ENCODE measurements around the gene SLC35E2B.
"Not testable (repeated sequence)": the region's sequence is repeated elsewhere in the genome, so short reads cannot be mapped to it uniquely, and the experiment has no call there.

SLC35E2B gene

DNA sequence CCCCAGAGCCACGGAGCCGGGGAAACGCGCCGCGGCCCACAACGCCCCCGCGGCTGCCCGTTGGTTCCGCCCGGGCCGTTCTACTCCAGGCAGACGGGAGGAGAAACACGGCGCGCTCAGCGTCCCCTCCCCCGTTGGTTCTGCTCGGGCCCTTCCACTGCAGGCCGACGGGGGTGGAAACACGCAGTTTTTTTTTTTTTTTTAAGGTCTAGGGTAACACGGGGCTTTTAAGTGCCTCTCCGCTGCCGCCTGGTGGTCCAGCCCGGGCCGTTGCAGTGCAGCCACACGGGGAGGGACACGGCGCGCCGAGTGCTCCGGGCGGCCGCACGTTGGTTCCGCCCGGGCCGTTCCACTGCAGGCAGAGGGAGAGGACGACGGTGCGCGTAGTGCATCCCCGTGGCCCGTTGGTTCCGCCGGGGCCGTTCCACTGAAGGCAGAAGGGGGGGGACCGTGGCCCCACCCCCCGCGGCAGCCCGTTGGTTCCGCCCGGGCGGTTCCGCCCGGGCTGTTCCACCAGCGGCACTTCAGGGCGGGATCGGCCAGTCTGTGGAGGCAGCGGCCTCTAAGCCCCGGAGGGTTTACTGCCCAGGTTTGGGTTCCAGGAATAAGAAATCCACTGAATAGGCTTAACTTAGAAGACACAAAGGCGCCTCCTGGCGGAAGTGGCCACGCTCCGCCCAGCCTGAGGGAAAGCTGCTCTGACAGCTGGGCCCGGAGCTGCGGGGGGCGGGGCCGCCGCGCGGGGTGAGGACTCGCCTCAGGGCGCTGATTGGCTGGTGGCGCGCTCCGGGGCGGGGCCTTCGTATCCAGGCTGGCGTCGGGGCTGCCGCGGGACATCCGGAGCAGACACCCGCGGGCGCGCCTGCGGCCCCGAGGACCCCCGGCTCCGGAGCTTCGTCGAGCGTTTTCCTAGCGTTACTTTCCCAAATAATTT is at the start of gene SLC35E2B:
Gene SLC35E2B, minus strand, starts transcription at position 82 of the 934 bp plus-strand sequence. CDS start 16,096 bp downstream, outside the sequence.
- DNase-seq, result peak; percentile 97

DNA sequence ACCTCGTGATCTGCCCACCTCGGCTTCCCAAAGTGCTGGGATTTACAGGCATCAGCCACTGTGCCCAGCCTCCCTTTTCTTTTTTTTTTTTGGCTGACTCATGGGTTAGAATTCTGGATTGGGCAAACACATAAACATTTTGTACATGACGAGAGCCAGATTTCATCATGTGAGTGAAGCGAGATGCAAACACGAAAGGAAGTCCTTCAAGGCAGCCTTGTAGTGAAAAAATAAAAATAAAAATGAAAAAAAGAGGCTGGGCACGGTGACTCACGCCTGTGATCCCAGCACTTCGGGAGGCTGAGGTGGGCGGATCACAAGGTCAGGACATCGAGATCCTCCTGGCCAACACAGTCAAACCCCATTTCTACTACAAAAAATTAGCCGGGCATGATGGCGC is 48.4 kb upstream of the SLC35E2B start:
- DNase-seq, result not testable (repeated sequence)

DNA sequence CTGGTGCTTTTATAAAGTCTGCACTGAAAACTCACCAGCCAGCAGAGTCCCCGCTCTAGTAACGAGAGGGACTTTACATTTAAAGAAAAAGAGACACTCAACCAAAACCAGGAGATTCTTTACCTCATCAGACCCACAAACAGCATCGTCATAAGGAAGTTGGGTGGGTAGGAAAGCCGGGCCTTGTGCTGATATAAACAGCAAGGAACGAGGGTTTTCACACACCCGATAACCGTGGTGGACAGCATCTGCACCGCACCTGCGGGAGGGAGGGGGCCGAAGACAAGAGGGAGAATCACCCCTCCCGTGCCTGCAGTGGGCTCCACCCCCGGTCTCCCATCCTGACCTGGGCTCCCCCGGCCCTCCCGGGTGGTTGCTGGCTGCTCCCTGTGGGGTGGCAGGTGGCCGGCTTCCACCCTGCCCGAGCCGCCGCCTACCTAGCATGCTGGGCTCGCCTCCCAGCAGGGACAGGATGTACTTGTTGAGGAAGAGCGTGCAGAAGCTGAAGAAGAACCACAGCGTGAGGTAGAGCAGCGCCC is 46.3 kb upstream of the SLC35E2B start:
- DNase-seq, result not testable (repeated sequence)

DNA sequence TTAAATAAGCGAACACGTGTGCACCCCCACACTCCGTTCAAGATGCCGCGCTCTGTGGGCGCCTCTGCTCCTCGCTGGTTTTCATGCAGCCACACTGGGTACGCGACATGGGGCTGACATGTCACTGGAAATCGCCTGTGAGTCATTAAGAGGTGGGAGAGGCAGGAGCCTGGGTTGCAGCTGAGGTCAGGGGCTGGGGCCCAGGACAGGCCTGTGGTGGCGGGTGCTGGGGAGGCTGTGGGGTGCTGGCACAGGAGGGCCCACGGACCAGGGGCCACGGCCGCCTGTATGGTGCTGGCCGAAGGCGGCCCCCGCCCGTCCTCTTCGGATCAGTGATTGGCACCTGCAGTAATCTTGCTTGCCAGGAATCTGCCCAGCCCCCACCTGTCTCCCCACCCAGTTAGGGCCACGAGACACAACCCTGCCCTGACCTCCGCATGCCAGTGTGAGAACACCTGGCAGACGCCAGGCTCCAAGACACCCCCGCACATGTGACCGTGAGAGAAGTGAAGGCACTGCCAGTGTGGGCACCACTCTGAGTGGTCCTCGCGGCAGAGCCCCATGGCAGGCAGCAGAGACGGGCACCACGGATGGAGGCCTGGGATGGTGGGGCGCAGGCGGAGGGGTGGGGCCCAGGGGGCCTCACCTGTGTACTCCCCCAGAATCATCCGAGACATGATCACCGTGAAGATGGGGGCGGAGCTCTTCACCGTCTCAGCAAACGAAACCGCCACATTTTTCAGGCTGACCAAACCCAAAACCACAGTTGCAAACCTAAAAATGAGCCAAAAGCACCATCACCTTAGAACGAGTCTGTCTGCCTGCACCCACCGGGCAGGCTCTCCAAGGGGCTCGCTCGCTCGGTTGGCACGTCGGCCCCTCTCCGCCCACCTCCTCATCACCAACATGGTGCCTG is 45.3 kb upstream of the SLC35E2B start:
- DNase-seq, result not testable (repeated sequence)

DNA sequence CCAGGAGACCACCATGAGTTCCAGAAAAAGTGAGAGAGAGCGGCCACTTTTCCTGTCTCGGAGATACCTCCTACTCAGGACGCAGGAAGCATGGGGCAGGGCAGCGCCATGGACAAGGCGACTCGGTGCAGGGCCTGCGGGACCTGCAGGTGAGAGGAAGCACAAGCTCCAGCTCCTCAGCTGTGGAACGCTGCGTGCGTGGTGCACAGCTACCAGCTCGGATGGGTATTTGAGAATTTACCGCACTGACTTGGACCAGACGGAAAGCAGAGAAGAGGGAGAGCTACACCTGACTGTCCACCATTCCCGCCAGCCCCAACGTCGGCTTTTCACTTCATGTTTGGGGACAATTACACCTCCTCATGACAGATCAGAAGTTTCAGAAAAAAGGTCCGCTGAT is 39.8 kb upstream of the SLC35E2B start:
- no peak for DNase-seq

DNA sequence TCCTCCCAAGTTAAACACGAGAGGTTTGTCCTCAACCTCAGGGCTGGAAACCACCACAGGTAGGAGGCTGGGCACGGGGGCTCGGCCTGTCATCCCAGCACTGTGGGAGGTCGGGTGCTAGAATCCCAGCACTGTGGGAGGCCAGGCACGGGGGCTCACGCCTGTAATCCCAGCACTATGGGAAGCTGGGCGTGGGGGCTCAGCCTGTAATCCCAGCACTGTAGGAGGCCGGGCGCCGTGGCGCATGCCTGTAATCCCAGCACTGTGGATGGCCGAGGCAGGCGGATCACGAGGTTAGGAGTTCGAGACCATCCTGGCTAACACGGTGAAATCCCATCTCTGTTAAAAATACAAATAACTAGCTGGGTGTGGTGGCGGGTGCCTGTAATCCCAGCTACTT is 38.3 kb upstream of the SLC35E2B start:
- DNase-seq, result no peak

DNA sequence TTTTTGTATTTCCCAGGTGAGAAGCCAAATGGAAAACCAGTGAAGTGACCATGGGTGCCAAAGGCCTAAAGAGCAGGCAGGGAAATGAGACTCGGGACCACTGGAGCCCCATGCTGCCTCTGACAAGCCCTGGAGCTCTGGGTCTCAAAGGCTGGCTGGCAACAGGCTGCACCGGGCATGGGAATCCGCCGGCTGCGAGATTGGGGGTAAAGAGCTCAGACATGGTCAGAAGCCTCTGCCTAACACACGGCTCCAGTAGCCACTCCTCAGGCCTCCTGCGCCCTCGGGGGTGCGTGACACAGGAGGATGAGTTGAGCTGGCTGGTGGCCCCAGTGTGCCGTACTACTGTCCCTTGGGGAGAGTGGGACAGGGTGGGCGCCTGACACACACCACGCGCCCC is 37.6 kb upstream of the SLC35E2B start:
- DNase-seq, result not testable (repeated sequence)

DNA sequence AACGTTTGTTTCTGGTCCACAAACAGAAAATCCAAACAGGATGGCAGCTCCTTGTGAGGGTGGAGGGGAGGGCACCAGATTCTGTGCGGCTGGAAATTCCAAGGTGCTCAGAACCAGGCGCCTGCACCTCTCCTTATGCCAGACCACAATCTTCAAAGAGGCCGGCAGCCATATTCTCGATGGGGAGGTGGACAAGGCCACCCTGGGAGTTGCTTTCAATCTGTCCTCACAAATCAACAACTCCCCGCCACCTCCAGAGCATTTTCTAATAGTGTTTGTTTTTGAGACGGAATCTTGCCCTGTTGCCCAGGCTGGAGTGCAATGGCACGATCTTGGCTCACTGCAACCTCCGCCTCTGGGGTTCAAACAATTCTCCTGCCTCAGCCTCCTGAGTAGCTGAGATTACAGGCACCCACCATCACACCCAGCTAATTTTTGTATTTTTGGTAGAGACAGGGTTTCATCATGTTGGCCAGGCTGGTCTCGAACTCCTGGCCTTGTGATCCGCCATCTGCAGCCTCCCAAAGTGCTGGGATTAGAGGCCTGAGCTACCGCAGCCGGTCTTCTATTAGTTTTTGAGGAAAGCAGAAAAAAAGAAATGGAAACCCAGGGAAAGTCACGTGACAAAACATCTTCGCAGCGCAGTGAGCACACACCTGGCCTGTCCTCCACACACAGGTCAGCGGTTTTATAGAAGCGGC is 36.7 kb upstream of the SLC35E2B start:
- not testable (repeated sequence) for DNase-seq

DNA sequence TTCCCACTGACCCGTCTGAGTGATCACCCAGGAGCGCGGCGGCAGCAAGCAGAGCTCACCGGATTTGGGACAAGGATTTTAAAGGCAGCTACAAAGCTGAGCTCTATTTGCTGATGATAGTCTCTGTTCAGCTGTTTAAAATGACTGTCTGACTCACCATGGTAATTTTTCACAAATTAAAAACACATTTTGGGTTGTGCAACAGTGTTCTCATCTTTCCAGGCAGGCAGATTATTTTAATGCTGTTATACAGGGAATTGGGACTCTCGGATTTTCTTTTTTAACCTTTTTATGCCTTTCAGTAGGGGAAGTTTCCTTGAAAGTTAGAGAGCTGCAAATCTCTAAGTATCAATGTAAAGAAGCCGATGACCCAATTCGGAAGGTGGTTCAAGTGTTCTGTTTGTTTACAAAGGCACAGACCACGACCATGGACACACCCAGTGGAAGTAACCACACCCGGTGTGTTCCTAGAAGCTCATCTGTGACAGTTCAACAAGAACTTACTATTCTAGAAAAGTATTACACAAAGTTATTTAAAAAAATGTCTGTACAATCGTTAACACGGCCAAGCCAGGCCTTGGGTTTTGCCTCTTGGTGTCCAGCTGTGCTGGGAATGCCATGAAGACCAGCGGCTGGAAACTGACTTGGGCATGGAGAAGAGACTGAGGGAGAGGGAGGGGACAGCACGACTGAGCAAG is 35.9 kb upstream of the SLC35E2B start:
- DNase-seq, result peak; percentile 80

DNA sequence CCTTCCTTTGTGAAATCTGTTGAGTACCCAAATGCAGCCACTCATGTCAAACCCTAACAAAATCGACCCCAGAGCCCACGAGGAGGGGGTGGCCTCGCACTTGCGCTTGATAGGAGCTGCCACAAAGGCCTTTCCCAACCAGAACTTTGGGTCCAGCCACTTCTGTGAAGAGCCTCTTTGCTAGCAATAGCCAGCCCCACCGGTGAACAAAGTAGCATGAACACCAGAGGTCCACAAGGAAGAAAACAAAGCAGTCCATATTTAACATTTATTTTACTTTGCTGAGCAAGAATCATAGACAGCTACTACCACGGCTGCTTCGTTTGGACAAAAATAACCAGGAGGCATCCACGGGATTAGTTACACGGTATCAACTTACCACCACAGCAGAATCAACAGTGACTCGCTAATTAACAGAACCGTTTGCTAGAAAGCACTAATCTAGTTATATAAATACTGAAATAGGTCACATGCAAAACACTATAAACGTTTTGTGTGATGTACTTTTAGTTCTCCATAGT is 34.6 kb upstream of the SLC35E2B start:
- not testable (repeated sequence) for DNase-seq

DNA sequence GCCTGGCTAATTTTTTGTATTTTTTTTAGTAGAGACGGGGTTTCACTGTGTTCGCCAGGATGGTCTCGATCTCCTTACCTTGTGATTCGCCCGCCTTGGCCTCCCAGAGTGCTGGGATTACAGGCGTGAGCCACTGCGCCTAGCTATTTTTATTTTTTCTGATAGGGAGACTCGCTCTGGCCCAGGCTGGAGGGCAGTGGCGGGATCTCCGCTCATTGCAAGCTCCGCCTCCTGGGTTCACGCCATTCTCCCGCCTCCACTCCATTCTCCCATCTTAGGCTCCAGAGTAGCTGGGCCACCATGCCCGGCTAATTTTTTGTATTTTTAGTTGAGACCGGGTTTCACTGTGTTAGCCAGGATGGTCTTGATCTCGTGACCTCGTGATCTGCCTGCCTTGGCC is 33.5 kb upstream of the SLC35E2B start:
- not testable (repeated sequence) for DNase-seq

DNA sequence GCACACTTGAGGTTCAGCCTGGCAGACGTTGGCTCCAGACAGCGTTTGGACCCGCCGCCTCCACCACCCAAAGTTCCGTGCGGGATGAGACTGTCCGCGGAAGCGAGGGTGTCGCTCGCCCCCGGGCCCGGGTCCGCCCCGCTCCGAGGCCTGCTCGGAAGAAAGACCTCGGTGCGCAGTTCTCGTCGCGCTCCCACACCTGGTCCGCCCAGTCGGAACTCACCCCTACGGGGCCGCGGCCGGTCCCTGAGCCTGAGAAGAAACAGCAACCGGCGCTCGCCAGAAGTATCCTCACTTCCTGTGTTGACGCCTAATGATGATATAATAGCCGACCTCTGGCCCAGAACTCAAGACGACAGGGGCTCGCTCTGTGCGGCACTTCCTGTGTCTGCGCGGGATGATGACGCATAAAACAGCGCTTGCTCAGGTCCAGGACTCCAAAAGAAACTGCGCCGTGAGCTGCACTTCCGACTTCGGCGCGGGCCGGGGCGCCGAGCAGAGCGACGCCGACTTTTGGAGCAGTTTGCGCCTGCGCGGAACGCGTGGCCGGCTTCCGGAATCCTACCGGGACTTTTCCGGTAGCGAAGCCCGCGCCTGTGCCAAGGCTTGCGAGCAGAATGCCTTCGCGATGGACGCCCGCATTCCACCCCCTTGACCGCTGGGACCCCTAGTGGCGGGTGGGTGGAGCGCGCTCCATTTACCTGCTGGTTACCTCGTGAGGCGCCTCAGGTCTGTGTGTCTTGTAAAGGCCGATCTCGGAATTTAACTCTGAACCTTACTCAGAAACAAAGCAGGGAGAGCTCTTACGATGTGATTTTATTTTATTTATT is 31.7 kb upstream of the SLC35E2B start, which contains the start of gene CDK11A:
Gene CDK11A, minus strand, starts transcription at position 323 of the 830 bp plus-strand sequence. CDS start 1,539 bp downstream, outside the sequence.
- peak; percentile 99 for DNase-seq

DNA sequence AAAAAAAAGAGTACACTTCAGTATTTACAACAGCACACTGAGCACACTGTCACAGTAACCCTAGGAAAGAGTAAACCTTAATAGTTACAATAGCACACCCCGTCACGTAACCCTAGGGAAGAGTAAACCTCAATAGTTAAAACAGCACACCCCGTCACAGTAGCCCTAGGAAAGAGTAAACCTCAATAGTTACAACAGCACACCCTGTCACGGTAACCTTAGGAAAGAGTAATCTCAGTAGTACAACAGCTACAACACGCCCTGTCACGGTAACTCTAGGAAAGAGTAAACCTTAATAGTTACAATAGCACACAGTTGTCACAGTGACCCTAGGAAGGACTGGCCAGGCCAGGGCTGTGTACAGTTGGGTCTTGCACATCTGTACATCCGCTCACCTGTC is 28.6 kb upstream of the SLC35E2B start:
- no peak for DNase-seq

DNA sequence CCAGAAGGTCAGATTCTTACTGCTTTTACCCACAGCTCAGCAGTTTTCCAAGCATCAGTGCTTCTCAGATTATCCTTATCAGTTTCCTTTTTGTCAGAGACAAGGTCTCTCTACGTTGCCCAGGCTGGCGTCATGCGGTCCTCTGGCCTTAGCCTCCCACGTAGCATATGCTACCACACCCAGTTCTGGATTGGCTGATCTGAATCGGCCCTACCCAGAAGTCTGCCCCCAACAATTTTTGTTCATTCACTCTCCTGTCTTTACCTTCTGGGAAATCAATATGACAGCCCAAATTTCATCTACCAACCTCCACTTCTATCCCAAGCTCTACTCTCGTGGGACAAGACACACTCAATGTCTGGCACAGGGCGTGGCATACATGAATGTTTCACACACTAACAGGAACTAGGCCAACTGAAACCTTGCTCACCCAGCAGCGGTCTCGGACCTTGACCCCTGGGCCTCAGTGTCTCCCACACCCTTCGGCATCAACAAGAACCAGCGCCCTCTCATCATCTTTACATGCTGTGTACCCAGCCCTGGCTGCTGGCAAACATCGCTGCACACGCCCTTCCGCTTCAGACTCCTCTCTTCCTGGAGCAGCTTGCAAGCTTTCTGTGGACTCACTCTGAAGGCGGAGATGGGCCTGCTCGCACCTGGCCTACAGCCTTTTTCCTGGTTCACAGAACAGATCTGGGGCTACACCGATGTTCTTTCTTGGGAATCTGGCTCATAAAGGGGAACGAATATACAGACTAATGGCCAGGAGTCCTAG is 22.7 kb upstream of the SLC35E2B start:
- not testable (repeated sequence) for DNase-seq

DNA sequence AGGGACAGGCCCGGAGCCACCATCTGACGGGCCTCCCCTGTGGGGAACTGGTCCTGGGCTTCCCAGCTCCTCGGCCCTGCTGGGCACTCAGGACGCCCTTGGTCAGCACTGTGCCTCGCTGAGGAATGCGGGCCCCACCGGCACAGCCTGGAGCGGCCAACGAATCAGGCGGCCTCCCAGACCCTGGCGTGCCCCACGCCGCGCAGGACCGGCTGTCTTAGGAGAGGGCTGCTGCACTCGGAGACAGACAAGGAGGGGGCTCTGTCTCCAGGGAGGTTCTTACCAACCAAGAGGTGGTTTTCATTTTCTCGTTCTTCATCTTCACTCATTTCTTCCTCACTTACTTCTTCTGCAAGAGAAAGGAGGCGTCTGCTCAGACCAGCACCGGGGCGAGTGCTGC is 15.3 kb upstream of the SLC35E2B start:
- not testable (repeated sequence) for DNase-seq

DNA sequence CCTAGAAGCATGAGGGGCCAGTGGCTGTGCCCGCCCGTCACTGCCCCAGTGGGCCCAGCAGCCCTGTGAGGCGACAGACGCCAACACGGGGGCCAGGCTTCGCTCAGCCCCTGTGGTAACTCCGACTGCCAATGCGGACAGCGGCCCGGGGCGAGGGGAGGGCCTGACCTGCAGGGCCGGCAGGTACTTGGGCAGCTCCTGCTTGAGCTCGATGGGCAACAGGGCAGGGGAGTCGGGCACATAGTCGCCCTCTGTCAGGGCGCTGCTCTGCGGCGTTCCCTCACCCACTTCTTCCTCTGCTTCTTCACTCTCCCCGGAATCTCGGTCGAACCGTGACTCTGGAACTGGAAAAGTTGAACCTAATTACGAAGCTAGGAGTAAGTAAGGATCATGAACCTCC is 14.6 kb upstream of the SLC35E2B start:
- DNase-seq, result not testable (repeated sequence)

DNA sequence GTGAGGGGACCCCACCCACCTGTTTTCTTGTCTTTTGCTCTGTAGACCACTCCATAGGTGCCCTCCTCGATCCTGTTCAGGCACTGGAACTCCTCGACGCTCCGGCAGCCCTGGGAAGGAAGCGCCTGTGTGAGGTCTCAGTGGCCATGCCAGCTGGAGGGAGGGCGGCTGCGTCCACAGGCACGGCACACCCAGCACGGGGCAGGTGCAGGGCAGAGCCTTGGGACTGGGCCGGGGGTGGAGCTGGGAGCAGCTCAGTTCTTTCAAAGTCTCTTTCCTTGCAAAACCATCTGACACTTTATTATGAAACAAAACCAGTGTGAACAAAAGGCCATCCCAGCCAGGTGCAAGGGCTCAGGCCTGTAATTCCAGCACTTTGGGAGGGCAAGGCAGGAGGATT is 13.0 kb upstream of the SLC35E2B start:
- DNase-seq, result not testable (repeated sequence)

DNA sequence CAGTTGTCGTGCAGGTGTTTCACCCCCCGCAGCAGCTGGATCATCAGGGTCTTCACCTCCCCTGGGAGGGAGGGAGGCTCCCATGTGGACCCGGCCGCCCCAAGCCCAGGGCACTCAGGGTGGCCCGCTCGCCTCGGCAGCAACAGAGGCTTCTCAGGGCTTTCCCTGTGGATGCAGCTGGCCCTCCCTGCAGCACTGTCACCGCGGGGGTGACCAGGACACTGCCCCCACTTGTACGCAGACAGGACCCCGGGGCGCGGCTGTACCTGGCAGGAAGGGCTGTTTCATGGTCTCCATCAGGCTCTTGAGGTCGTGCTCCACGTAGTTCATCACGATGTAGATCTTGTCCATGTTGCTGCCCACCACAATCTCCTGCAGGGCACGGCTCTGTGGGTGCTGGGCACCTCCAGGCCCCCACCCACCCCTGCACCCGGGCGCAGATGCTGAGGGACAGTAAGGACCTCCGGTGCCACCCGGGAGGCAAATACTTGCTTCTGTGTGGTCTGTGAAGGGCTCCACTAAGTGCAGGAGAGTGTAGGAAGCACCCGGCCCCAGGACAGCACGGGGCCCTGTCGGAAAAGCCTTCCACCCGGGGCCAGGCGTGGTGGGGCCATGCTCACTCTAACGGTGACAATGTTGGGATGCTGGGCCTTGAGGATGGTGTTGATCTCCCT is 11.8 kb upstream of the SLC35E2B start:
- not testable (repeated sequence) for DNase-seq

DNA sequence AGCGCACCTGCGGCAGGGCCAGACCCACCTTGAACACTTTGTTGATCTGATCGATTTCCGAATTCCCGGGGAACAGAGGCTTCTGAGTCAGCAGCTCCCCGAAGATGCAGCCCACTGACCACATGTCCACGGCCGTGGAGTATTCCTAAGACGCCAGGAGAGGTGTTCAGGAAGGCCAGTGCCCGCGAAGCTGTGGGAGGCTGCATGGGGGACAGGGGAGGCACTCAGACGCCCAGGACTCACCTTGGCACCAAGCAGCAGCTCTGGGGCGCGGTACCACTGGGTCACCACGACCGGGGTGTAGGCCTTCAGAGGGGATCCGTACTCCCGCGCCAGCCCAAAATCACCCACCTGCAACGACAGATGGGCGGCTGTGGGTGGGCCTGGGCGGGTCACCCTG is 11.2 kb upstream of the SLC35E2B start:
- no peak for DNase-seq
